LNCAP (cell line): ENCODE results near the gene C1orf53.

Source experiments
- TF ChIP-seq, protein P1 (sequence below): fragments of 450-650 bp; IDR thresholded peaks from 2 replicates; pipeline ENCODE4 v1.5.1; 2017; ENCODE audit warnings: mild to moderate bottlenecking

Gene C1orf53

DNA sequence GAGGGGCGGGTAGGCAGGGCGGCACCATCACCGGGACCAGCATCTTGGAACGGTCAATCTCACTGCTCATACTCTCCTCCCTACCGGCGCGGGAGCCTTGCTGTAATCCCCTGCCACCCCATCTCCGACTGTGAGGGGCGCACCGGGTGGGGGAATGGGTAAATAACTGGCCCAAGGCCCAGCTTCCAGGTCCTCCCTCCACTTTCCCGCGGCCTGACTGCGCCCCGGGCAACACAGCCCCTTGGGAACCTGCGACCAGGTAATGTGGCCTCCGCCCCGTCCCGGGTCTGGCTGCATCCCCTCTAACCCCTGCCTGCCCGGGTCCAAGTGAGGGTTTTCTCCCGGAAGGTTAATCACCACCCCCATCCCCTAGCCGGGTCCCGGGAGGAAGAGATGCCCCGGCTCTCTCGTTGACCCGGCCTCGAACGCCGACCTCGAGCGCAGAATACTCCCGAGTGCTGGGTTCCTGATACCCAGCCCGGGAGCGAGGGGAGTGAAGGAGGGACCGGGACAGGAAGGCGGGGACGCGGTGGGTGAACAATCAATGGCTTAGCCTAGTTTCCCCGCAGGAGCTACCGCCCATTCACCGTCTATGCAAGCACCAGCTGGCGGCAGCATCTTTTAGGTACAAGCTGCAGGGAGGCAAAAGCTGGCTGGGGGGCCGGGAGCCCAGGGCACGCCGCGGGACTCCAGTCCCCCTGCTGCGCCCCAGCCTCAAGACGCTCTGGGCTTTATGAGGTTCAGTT is 8.9 kb downstream of the C1orf53 start:
- TF ChIP-seq, protein P1, sequence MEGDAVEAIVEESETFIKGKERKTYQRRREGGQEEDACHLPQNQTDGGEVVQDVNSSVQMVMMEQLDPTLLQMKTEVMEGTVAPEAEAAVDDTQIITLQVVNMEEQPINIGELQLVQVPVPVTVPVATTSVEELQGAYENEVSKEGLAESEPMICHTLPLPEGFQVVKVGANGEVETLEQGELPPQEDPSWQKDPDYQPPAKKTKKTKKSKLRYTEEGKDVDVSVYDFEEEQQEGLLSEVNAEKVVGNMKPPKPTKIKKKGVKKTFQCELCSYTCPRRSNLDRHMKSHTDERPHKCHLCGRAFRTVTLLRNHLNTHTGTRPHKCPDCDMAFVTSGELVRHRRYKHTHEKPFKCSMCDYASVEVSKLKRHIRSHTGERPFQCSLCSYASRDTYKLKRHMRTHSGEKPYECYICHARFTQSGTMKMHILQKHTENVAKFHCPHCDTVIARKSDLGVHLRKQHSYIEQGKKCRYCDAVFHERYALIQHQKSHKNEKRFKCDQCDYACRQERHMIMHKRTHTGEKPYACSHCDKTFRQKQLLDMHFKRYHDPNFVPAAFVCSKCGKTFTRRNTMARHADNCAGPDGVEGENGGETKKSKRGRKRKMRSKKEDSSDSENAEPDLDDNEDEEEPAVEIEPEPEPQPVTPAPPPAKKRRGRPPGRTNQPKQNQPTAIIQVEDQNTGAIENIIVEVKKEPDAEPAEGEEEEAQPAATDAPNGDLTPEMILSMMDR = no peak

DNA sequence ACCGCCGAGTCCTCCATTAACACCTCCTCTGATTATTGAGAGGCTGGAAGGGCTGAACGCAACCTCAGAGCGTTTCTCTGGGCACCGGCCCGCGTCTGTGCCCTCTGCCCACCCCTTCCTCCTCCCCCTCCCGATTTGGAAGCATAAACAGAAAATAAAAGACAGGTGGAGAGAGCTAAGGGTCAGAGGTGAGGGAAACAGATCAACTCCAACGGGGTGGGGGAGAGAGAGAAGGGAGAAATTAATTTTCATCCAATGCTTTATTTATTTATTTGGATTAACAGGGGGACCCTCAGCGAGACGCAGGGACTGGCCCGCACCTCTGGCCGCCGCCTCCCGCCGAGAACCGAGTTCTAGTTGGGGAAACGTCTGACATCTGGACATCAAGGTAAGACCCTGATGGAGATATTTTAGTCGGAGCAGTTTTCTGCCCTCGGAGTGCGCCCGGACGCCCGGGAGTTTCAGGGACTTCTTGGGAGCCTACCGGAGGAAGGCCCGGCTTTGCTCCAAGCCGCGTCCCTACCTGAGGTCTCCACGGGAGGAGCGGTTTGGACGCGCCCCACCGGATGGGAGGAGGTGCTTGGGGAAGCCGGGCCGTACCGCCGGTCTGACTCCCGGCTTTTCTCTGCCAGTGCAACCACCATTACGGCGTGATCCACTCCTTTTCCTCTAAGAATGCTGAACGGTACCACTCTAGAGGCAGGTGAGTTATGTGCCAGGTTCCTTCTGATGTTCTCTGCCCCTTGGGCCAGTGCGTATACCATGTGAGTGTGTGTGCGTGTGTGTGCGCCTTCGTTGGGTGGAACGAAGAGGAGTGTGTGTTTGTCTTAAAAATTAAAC is 9.6 kb downstream of the C1orf53 start:
- TF ChIP-seq, protein P1 = no peak

DNA sequence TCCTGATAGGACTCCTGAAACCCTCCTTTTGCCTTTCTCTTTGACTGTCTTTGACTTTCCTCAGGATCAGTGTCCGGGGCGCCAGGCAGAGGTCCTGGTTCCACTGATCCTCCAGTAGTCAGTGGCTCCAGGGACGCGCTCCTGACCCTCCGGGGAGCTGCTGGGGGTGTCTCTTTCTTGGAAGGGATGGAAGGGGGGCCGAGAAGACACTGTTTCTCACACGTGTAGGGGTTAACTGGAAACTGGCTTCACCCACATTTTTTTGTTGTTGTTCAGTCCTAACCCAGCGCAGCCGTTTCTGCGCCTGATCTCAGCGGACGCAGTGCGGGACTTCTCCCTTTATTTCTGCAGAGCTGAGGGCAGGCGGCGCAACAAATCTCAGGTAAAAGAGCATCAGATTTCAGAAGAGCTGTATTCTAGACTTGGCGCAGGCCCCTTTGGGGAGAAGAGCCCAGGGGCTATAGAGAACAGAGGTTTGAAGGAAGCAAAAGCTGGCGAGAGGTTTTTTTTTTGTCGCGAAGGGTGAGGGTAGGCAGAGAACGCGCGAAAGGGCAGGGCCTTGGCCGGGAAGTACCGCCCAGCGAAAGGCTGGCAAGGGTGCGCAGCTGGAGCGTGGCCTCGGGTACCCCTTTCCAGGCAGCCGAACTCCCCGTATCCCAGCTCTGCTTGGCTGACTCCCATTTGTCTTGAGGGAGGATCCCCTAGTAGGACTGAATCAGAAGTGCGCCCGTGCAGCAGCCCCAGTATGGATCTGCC is 10.5 kb downstream of the C1orf53 start:
- TF ChIP-seq, protein P1 = no peak

DNA sequence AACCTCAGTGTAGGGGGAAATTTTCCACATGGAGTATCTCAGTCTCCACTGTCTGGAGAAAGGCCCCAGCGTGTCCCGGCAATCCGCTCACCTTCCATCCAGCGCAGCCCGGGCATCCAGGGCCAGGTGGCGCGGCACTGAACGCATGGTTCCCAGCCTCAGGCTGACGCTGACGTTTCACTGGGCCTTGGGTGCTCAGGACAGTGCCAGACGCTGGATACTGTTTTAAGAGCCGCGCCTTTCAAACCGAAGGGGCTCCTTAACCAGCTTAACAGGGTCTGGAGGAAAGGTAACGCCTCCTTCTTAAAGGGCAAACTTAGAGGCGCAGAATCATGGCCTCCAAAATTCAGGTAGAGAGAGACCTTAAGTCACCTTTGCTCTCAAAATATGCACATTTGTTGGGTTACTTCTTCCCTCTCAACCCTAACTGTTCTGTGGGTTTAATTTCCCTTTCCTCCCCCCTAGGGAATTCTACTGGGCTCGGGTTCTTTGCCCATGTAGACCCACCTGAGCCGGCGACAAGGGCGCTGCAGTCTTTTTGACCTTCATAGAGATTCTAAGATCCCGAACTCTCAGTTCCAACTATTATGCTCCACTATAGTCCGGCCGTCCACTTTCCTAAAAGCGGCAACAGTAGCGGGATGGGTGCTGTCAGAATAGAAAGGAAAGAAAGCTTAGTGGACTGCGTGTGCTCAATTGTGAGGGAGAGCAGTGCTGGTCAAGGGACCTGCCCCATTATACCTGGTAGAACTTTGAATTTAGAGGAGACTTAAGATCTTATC is 11.3 kb downstream of the C1orf53 start:
- TF ChIP-seq, protein P1 = no peak

DNA sequence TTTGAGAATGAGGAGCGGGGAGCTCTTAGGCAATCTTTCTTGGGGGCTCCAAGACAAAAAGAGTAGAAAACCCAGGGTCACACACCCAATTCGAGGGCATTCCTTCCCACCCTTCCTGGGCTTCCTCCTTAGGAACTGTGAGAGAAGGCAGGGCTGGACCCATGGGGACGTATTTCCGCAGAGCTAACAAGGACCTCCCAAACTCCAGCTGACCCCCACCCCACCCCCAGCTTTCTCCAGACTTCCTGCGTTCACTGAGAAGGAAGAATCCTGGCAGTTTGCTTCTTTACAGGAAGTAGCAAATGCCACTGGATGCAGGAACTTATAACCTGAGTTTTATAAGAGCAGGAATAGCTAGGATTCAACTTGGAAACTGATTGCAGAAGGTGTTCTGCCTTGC is 12.1 kb downstream of the C1orf53 start:
- TF ChIP-seq, protein P1 = no peak

DNA sequence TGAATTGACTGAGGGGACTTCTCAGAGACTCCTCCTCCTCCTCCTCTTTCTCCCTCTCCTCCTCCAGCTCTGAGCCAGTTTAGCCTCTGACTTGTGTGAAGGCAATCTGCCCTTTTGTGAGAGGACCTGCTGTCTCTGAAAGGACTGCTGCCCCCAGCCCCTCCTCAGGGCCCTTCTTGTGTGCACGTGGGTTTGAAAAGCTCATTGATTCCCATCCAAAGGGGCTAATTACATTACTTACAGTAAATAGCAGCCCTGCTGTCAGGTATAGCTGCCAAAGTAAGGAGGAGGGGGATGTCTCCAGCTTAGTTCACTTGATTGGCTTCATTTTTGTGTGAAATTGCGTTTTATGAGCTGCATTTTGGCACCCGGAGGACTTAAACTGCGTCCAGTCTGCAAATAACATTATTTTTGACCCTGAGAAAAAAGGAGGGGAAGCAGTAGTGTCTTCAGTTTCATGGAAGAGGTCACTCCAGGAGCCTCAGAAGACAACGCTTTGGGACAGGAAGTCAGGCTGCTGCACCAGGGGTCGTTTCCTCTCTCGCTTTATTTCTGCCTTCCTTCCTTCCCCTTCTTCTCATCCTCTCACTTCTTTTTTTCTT is 12.9 kb downstream of the C1orf53 start:
- TF ChIP-seq, protein P1 = no peak
